ENCODE results near the gene TAF4B.

- TF ChIP-seq EP300 (IDR thresholded peaks at IDR 0.05): no peak
- TF ChIP-seq CTCF (IDR thresholded peaks at IDR 0.05): no peak
- no peak for TF ChIP-seq POLR2A (IDR thresholded peaks at IDR 0.05)
Observed at GRCh38 chr18:26362021-26362420, 135.8 kb downstream of the TAF4B start.

All from sigmoid colon (tissue), 4 donors.